PC-9 (cell line): ENCODE data around the gene C1orf105.
A peak's percentile ranks its signal among the peaks of the same experiment; 100 is the strongest.

ENCODE experiments used
- CTCF ChIP-seq: fragments of 200-600 bp; sonication (generic); conservative IDR thresholded peaks from 2 replicates; pipeline ENCODE4 v1.6.1; 2017; ENCODE audit warnings: mixed run types, antibody characterized with exemption, mild to moderate bottlenecking, moderate library complexity
- EZH2 ChIP-seq: fragments of 200-600 bp; sonication (generic); IDR thresholded peaks from 2 replicates; pipeline ENCODE4 v1.8.0; 2017; ENCODE audit warnings: antibody characterized with exemption, low read depth

GRCh38 chr1:172398970-172399755 lies 21.3 kb upstream of the C1orf105 start:
- TF ChIP-seq CTCF (peak; percentile 84), EZH2 (no peak)
